RPMI8226 (cell line): Measurements from ENCODE around the gene ART4.

ENCODE experiments used
- DNase-seq: peaks from one replicate; pipeline ENCODE4 v3.0.0-alpha.2; 2015

ART4 gene

GRCh38 chr12:14810167-14810952, 33.0 kb downstream of the ART4 start:
- no peak for DNase-seq

- no peak for DNase-seq
These were observed 39.5 kb downstream of the ART4 start for GRCh38 chr12:14803830-14804160.

- DNase-seq: peak; percentile 97
These were observed 40.1 kb downstream of the ART4 start, which contains the start of the genes C12orf60 and WBP11 for GRCh38 chr12:14803011-14803829. Gene C12orf60 (plus strand): TSS chr12:14803670. CDS start chr12:14822936, 19,266 bp downstream. Gene WBP11 (minus strand): TSS chr12:14803478. CDS start chr12:14801383, 2,095 bp downstream.

GRCh38 chr12:14802721-14803010, 40.7 kb downstream of the ART4 start:
- no peak for DNase-seq

GRCh38 chr12:14802247-14802646, 41.1 kb downstream of the ART4 start:
- no peak for DNase-seq

- no peak for DNase-seq
These were observed 48.3 kb downstream of the ART4 start for GRCh38 chr12:14795028-14795448.

- no peak for DNase-seq
These were observed 57.8 kb downstream of the ART4 start for GRCh38 chr12:14785568-14785967.

GRCh38 chr12:14784471-14784870, 58.9 kb downstream of the ART4 start:
- peak; percentile 66 for DNase-seq

- DNase-seq: no peak
These were observed 60.6 kb downstream of the ART4 start for GRCh38 chr12:14782756-14783155.

GRCh38 chr12:14781563-14781962, 61.8 kb downstream of the ART4 start:
- DNase-seq: no peak

GRCh38 chr12:14780859-14781258, 62.5 kb downstream of the ART4 start:
- DNase-seq: no peak

GRCh38 chr12:14779834-14780233, 63.5 kb downstream of the ART4 start:
- DNase-seq: no peak

- DNase-seq: no peak
These were observed 66.1 kb downstream of the ART4 start for GRCh38 chr12:14777271-14777670.

- DNase-seq: peak; percentile 17
These were observed 66.9 kb downstream of the ART4 start for GRCh38 chr12:14776236-14776961.

GRCh38 chr12:14775636-14775980, 67.7 kb downstream of the ART4 start:
- no peak for DNase-seq
